Medulla oblongata (tissue), 1 donor: ENCODE measurements around the gene TMEM190.
"Not testable (repeated sequence)": the region's sequence is repeated elsewhere in the genome, so short reads cannot be mapped to it uniquely, and the experiment has no call there.

ENCODE experiments used
- DNase-seq: peaks from one replicate; pipeline ENCODE4 v3.0.0-alpha.2; 2015; ENCODE audit errors: extremely low spot score

The TMEM190 gene

GRCh38 chr19:55421281-55421680, 44.7 kb downstream of the TMEM190 start:
- DNase-seq, result not testable (repeated sequence)

- no peak for DNase-seq
These were observed 46.8 kb downstream of the TMEM190 start for GRCh38 chr19:55423225-55424005.

GRCh38 chr19:55424518-55424917, 47.9 kb downstream of the TMEM190 start:
- no peak for DNase-seq

- DNase-seq, result peak; percentile 96
These were observed 49.4 kb downstream of the TMEM190 start for GRCh38 chr19:55426042-55426441.
